Measurements from ENCODE around the gene CCDC182.

The CCDC182 gene

GRCh38 chr17:57726838-57727237 lies 18.3 kb downstream of the CCDC182 start:
- H3K4me3 ChIP-seq (ENCODE audit: low read length): no peak overlapping the region
- TF ChIP-seq ZNF274 (IDR thresholded peaks at IDR 0.05; ENCODE audit: low read depth, low read length): no peak

DNA sequence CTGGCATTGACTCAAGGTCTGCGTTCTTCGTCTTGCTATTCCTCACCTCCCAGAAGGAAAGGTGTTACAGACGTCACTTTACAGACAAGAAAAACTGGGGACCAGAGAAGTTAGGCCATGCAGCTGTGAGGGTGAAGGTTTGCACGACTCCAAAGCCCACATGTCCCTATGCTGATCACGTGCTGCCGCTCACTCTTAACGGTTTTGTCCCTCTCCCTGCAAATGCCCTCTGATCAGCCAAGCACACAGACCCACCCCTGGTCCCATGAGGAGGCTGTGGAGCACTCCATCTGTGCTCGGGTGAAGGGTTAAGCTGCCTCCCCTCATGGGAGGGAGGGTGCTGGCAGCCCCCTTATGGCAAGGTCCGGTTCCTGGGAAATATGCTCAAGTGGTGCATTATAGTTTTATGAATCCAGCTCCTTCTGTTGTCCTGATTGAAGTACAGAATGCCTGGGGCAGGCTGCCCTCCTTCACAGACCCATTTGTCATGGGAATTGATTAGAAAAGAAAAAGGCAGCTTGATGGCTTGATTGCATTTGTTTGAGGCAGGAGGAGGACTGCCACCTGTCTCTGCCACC lies 18.8 kb downstream of the CCDC182 start:
- H3K4me3 ChIP-seq (ENCODE audit: low read length): no peak overlapping the region
- TF ChIP-seq ZNF274 (IDR thresholded peaks at IDR 0.05; ENCODE audit: low read depth, low read length): no peak

GRCh38 chr17:57724729-57725125 lies 20.4 kb downstream of the CCDC182 start:
- no peak overlapping the region for H3K4me3 ChIP-seq (ENCODE audit: low read length)
- TF ChIP-seq ZNF274 (IDR thresholded peaks at IDR 0.05; ENCODE audit: low read depth, low read length): no peak

- H3K4me3 ChIP-seq (ENCODE audit: low read length): no peak overlapping the region
- no peak for TF ChIP-seq ZNF274 (IDR thresholded peaks at IDR 0.05; ENCODE audit: low read depth, low read length)
Measured at GRCh38 chr17:57724026-57724728, 20.9 kb downstream of the CCDC182 start.

DNA sequence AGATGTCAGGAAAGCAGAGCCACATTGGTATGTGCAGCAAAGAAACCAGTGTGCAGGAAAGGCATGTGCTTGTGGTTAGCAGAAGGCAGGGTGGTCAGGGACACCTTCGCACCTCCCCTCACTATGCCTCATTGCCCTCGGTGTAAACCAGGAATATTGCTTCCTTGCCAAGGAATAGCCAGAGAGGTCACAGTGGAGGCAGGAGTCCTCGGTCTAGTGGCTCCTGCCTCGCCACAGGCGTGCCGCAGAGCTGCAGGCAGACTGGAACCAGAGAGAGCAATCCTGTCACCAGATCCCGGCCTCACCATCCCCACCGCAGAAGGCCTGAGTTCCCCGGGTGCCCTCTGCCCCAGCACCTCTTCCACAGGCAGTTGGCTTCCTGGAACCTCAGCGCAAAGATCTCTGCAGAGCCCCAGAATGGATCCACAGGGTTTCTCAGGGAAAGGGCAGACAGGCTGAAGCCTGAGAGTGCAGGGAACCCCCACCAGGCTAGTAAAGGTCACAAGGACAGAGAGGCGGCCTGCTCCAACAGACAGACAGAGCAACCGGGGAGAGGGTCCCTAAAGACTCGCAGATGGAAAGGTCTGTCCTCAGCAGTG lies 21.6 kb downstream of the CCDC182 start:
- no peak for TF ChIP-seq ZNF274 (IDR thresholded peaks at IDR 0.05; ENCODE audit: low read depth, low read length)
- no peak overlapping the region for H3K4me3 ChIP-seq (ENCODE audit: low read length)

DNA sequence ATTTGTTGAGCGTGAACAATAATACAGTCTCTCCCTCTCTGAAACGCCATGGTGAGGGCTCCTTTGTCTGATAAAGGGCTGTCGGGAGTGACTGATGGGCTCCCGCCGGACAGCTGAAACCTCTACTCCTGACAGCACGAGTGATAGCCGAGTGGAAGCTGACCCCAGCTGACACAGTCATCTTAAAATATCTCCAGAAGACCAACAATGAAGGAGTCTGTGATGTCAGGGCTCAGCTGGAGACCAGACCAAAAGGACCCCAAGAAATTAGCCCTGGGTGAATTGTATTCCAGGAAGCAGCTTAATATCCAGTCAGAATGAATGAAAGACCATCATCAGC lies 22.4 kb downstream of the CCDC182 start:
- no peak overlapping the region for H3K4me3 ChIP-seq (ENCODE audit: low read length)
- no peak for TF ChIP-seq ZNF274 (IDR thresholded peaks at IDR 0.05; ENCODE audit: low read depth, low read length)

GRCh38 chr17:57721967-57722703 lies 23.0 kb downstream of the CCDC182 start:
- no peak for TF ChIP-seq ZNF274 (IDR thresholded peaks at IDR 0.05; ENCODE audit: low read depth, low read length)
- H3K4me3 ChIP-seq (ENCODE audit: low read length): no peak overlapping the region

DNA sequence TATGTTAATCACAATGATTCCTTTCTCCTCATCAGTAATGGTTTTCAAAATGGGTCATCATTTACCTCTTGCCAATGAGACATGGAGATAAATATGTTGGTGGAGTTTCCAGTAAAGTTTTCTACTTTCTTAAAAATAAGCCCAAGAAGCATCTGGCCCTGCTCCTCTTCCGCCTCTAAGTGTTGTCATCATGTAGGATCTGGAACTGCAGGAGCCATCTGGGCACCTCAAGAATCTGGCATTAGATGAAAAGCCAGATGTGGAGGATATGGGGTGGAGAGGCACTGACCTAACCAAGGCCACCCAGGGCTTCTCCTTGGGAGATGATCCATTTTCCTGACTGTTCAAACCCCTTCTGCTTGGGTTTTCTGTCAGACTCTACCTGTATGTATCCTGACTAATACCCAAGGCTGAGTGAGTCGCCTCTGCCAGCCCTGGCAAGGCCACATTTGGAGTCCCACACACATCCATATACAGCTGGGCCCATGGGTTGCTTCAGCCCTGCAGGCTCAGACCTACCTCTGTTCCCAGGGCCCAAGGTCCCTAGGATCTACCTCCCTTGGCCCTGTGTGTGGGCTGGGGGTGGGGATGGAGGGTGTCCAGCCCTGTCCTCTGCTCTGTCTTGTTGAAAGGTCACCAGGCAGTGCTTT lies 24.6 kb downstream of the CCDC182 start:
- no peak for TF ChIP-seq ZNF274 (IDR thresholded peaks at IDR 0.05; ENCODE audit: low read depth, low read length)

GRCh38 chr17:57718878-57719277 lies 26.2 kb downstream of the CCDC182 start:
- TF ChIP-seq ZNF274 (IDR thresholded peaks at IDR 0.05; ENCODE audit: low read depth, low read length): no peak
- H3K4me3 ChIP-seq (ENCODE audit: low read length): no peak overlapping the region

More for the DNA sequence above, 24.6 kb downstream of the CCDC182 start:
- H3K4me3 ChIP-seq (ENCODE audit: low read length): no peak overlapping the region

GRCh38 chr17:57715981-57716380 lies 29.1 kb downstream of the CCDC182 start:
- no peak overlapping the region for H3K4me3 ChIP-seq (ENCODE audit: low read length)
- TF ChIP-seq ZNF274 (IDR thresholded peaks at IDR 0.05; ENCODE audit: low read depth, low read length): no peak

GRCh38 chr17:57714665-57715180 lies 30.4 kb downstream of the CCDC182 start:
- TF ChIP-seq ZNF274 (IDR thresholded peaks at IDR 0.05; ENCODE audit: low read depth, low read length): no peak
- no peak overlapping the region for H3K4me3 ChIP-seq (ENCODE audit: low read length)

GRCh38 chr17:57713140-57713539 lies 32.0 kb downstream of the CCDC182 start:
- TF ChIP-seq ZNF274 (IDR thresholded peaks at IDR 0.05; ENCODE audit: low read depth, low read length): no peak
- H3K4me3 ChIP-seq (ENCODE audit: low read length): no peak overlapping the region

- no peak for TF ChIP-seq ZNF274 (IDR thresholded peaks at IDR 0.05; ENCODE audit: low read depth, low read length)
- H3K4me3 ChIP-seq (ENCODE audit: low read length): no peak overlapping the region
Measured at GRCh38 chr17:57708410-57708809, 36.7 kb downstream of the CCDC182 start.

GRCh38 chr17:57707892-57708291 lies 37.2 kb downstream of the CCDC182 start:
- TF ChIP-seq ZNF274 (IDR thresholded peaks at IDR 0.05; ENCODE audit: low read depth, low read length): no peak
- H3K4me3 ChIP-seq (ENCODE audit: low read length): no peak overlapping the region
